H1 (cell line): ENCODE data around the gene TAOK2. TPM values are rescaled to one million over a fixed set of nuclear protein-coding genes. Genes with fewer than 3 reads are reported as not detected.

ENCODE experiments used
- CTCF ChIA-PET: fragments of 300-600 bp; sonication (Branson Sonifier 250); formaldehyde crosslinking; loops from one replicate; lab custom pipeline; 2021; ENCODE audit not compliant: partially characterized antibody; lab: Charles Lee
- POLR2A ChIA-PET: fragments of 300-600 bp; sonication (Branson Sonifier 250); formaldehyde crosslinking; loops from one replicate; lab custom pipeline; 2021; ENCODE audit warnings: inconsistent platforms; ENCODE audit not compliant: partially characterized antibody; lab: Charles Lee
- DNase-seq, 2 experiments: peaks; one replicate each; pipeline versions ENCODE4 v3.0.0 to v3.0.0-alpha.2; 2010 to 2022; ENCODE audit warnings: low spot score in 2 of 2, low read depth in 1 of 2, mixed read lengths in 1 of 2
- FAIRE-seq: peaks from 2 replicates; lab custom pipeline; 2011; peaks lifted over from hg19 to GRCh38; lab: Jason Lieb, UNC
- H2AFZ ChIP-seq: 2 replicates; pipeline ENCODE4 v1.8.1; 2012; ENCODE audit warnings: low read length, inconsistent platforms
- H2AK5ac ChIP-seq: 2 replicates; pipeline ENCODE4 v1.6.1; 2013; ENCODE audit warnings: low read depth, low read length
- H2BK120ac ChIP-seq: replicated peaks from 2 replicates; pipeline ENCODE3; 2013; ENCODE audit warnings: low read depth, low read length, inconsistent platforms
- H2BK12ac ChIP-seq: 2 replicates; pipeline ENCODE4 v1.6.1; 2013; ENCODE audit warnings: low read depth, low read length
- H2BK15ac ChIP-seq: 2 replicates; pipeline ENCODE4 v1.6.1; 2013; ENCODE audit warnings: low read length
- H2BK20ac ChIP-seq: 2 replicates; pipeline ENCODE4 v1.6.1; 2013; ENCODE audit warnings: low read length
- H2BK5ac ChIP-seq: 2 replicates; pipeline ENCODE4 v1.6.1; 2013; ENCODE audit warnings: low read depth, low read length
- H3K14ac ChIP-seq: 2 replicates; pipeline ENCODE4 v1.6.1; 2013; ENCODE audit warnings: inconsistent platforms; ENCODE audit not compliant: insufficient read length
- H3K18ac ChIP-seq: 2 replicates; pipeline ENCODE4 v1.6.1; 2013; ENCODE audit warnings: low read length; ENCODE audit errors: extremely low read depth
- H3K23ac ChIP-seq: 2 replicates; pipeline ENCODE4 v1.6.1; 2013; ENCODE audit warnings: inconsistent platforms; ENCODE audit not compliant: insufficient read length
- H3K23me2 ChIP-seq: 2 replicates; pipeline ENCODE4 v1.6.1; 2013; ENCODE audit warnings: low read depth, low read length
- H3K27ac ChIP-seq: 2 replicates; pipeline ENCODE4 v1.6.1; 2011; ENCODE audit warnings: low read depth, low read length, inconsistent platforms
- H3K27me3 ChIP-seq, 4 experiments: replicated peaks in 1 of 4; 1 replicate in 1 of 4; 2 replicates in 3 of 4; pipeline versions ENCODE4 v1.6.1 to v1.8.1; 2011 to 2013; ENCODE audit warnings: low read length in 3 of 4, mild to moderate bottlenecking in 3 of 4, inconsistent platforms in 2 of 4, mixed read lengths in 2 of 4, moderate library complexity in 1 of 4; ENCODE audit not compliant: control insufficient read depth in 3 of 4, insufficient read depth in 3 of 4; ENCODE audit errors: extremely low read depth in 1 of 4
- H3K36me3 ChIP-seq, 4 experiments: 2 replicates each; pipeline versions ENCODE4 v1.6.1 to v1.8.1; 2011 to 2013; ENCODE audit warnings: mild to moderate bottlenecking in 4 of 4, low read length in 3 of 4, moderate library complexity in 2 of 4, control low read depth in 1 of 4, inconsistent platforms in 1 of 4; ENCODE audit not compliant: insufficient read depth in 4 of 4, control insufficient read depth in 2 of 4
- H3K4ac ChIP-seq: replicated peaks from 2 replicates; pipeline ENCODE3; 2013; ENCODE audit warnings: low read length, low read depth, mixed read lengths, inconsistent platforms; ENCODE audit not compliant: insufficient read length
- H3K4me1 ChIP-seq, 4 experiments: replicated peaks in 1 of 4; 1 replicate in 1 of 4; 2 replicates in 3 of 4; pipeline versions ENCODE4 v1.6.1 to v1.8.1; 2011 to 2013; ENCODE audit warnings: low read length in 3 of 4, inconsistent platforms in 2 of 4, mixed read lengths in 1 of 4; ENCODE audit not compliant: insufficient read depth in 4 of 4, control insufficient read depth in 3 of 4
- H3K4me2 ChIP-seq, 2 experiments: 2 replicates each; pipeline versions ENCODE4 v1.6.1 to v1.8.1; 2011 to 2013; ENCODE audit warnings: low read depth in 2 of 2, low read length in 2 of 2, control low read depth in 1 of 2, inconsistent platforms in 1 of 2, mild to moderate bottlenecking in 1 of 2; ENCODE audit not compliant: insufficient read depth in 1 of 2
- H3K4me3 ChIP-seq, 4 experiments: fragments of 200-600, 300-600 bp in 1 of 4; sonication (generic), shearing (Covaris generic), sonication (Bioruptor Twin) in 1 of 4; 2 replicates each; pipeline versions ENCODE4 v1.5.1 to v1.8.1; 2011 to 2016; ENCODE audit warnings: low read length in 4 of 4, low read depth in 3 of 4, control low read depth in 2 of 4, inconsistent platforms in 2 of 4, mild to moderate bottlenecking in 2 of 4, mixed read lengths in 1 of 4, moderate library complexity in 1 of 4; ENCODE audit not compliant: insufficient read depth in 2 of 4; ENCODE audit errors: extremely low read depth in 1 of 4
- H3K56ac ChIP-seq: replicated peaks from 2 replicates; pipeline ENCODE3; 2013; ENCODE audit warnings: low read depth, mild to moderate bottlenecking, mixed read lengths, low read length, inconsistent platforms; ENCODE audit not compliant: insufficient read length
- H3K79me1 ChIP-seq: 2 replicates; pipeline ENCODE4 v1.6.1; 2013; ENCODE audit warnings: low read depth, low read length, control low read depth
- H3K79me2 ChIP-seq, 2 experiments: 2 replicates each; pipeline versions ENCODE4 v1.6.1 to v1.8.1; 2012 to 2013; ENCODE audit warnings: low read length in 2 of 2, mild to moderate bottlenecking in 2 of 2, inconsistent platforms in 1 of 2; ENCODE audit not compliant: insufficient read depth in 2 of 2, control insufficient read depth in 1 of 2
- H3K9ac ChIP-seq, 4 experiments: replicated peaks in 1 of 4; 1 replicate in 1 of 4; 2 replicates in 3 of 4; pipeline versions ENCODE4 v1.6.1 to v1.8.1; 2011 to 2013; ENCODE audit warnings: low read depth in 3 of 4, low read length in 3 of 4, control low read depth in 2 of 4, mild to moderate bottlenecking in 2 of 4, moderate library complexity in 2 of 4, inconsistent platforms in 1 of 4; ENCODE audit errors: extremely low read depth in 1 of 4
- H3K9me3 ChIP-seq, 2 experiments: 2 replicates each; pipeline versions ENCODE4 v1.6.1 to v1.8.1; 2012 to 2013; ENCODE audit warnings: mild to moderate bottlenecking in 2 of 2, moderate library complexity in 2 of 2, control low read depth in 1 of 2, inconsistent platforms in 1 of 2, low read depth in 1 of 2, low read length in 1 of 2, mixed read lengths in 1 of 2; ENCODE audit not compliant: insufficient read depth in 2 of 2
- H4K20me1 ChIP-seq, 2 experiments: replicated peaks in 1 of 2; 2 replicates each; pipeline versions ENCODE3 to v1.8.1; 2011 to 2013; ENCODE audit warnings: inconsistent platforms in 2 of 2, low read length in 2 of 2, mild to moderate bottlenecking in 1 of 2; ENCODE audit not compliant: insufficient read depth in 2 of 2, control insufficient read depth in 1 of 2
- H4K5ac ChIP-seq: 2 replicates; pipeline ENCODE4 v1.6.1; 2013; ENCODE audit warnings: low read length, low read depth, mixed read lengths, inconsistent platforms; ENCODE audit not compliant: insufficient read length
- H4K8ac ChIP-seq: 2 replicates; pipeline ENCODE4 v1.8.0; 2013; ENCODE audit warnings: mild to moderate bottlenecking, moderate library complexity, low read length, inconsistent platforms; ENCODE audit not compliant: insufficient read depth; ENCODE audit errors: extremely low read depth
- H4K91ac ChIP-seq: replicated peaks from 2 replicates; pipeline ENCODE3; 2013; ENCODE audit warnings: low read length, mixed read lengths, inconsistent platforms; ENCODE audit not compliant: insufficient read length
- CTCF ChIP-seq, 3 experiments: IDR thresholded peaks; 1 replicate in 2 of 3; 2 replicates in 1 of 3; pipeline versions ENCODE4 v1.5.1 to v1.6.1; 2011; ENCODE audit warnings: low read length in 3 of 3, mild to moderate bottlenecking in 3 of 3, inconsistent platforms in 2 of 3, low read depth in 1 of 3, moderate library complexity in 1 of 3; ENCODE audit not compliant: insufficient read depth in 1 of 3; ENCODE audit errors: control extremely low read depth in 1 of 3
- FOSL1 ChIP-seq: IDR thresholded peaks from 2 replicates; pipeline ENCODE4 v1.6.1; 2011; ENCODE audit warnings: mild to moderate bottlenecking, low read depth, low read length, moderate library complexity; ENCODE audit not compliant: insufficient read depth
- HDAC2 ChIP-seq, 2 experiments: fragments of 300-600 bp in 1 of 2; sonication (generic) in 1 of 2; IDR thresholded peaks; 2 replicates each; pipeline ENCODE4 v1.6.1; 2011 to 2012; ENCODE audit warnings: low read depth in 2 of 2, low read length in 2 of 2, mild to moderate bottlenecking in 2 of 2, moderate library complexity in 2 of 2, borderline replicate concordance in 1 of 2, inconsistent platforms in 1 of 2
- JUND ChIP-seq: IDR thresholded peaks from 2 replicates; pipeline ENCODE4 v1.6.1; 2011; ENCODE audit warnings: mild to moderate bottlenecking, improper control_type of control experiment, low read length
- KDM1A ChIP-seq: fragments of 200-600, 300-600 bp; sonication (generic); IDR thresholded peaks from 2 replicates; pipeline ENCODE4 v1.7.1; 2016; ENCODE audit warnings: mild to moderate bottlenecking, low read length, borderline replicate concordance
- NRF1 ChIP-seq: IDR thresholded peaks from 2 replicates; pipeline ENCODE4 v1.6.1; 2011; ENCODE audit warnings: mild to moderate bottlenecking, low read depth, low read length, improper control_type of control experiment
- SUZ12 ChIP-seq: fragments of 200-600 bp; sonication (generic); IDR thresholded peaks from 2 replicates; pipeline ENCODE4 v1.6.1; 2012; ENCODE audit warnings: mild to moderate bottlenecking, inconsistent platforms, low read length, moderate library complexity, mixed read lengths
- TCF12 ChIP-seq: IDR thresholded peaks from 2 replicates; pipeline ENCODE4 v1.6.1; 2011; ENCODE audit warnings: low read depth, mild to moderate bottlenecking, low read length
- YY1 ChIP-seq: IDR thresholded peaks from 2 replicates; pipeline ENCODE4 v1.6.1; 2011; ENCODE audit warnings: low read depth, mild to moderate bottlenecking, low read length
- WGBS, 2 experiments: shearing (Covaris generic) in 1 of 2; methylation state at CpG; one replicate each; pipeline versions ENCODE4 v1.1.6 to v1.1.7; 2013 to 2015; ENCODE audit warnings: low lambda C conversion rate in 2 of 2, mixed read lengths in 2 of 2, inconsistent platforms in 1 of 2, low coverage in 1 of 2, missing lambda C conversion rate in 1 of 2; ENCODE audit not compliant: insufficient replicate concordance in 2 of 2, insufficient coverage in 1 of 2, insufficient read length in 1 of 2; ENCODE audit errors: extremely low coverage in 1 of 2, missing lambda C conversion rate in 1 of 2; 5-methylcytosine and 5-hydroxymethylcytosine counted together
- polyA plus RNA-seq, 7 experiments: library from polyadenylated mRNA; depleted of rRNA in 3 of 7; stranded (reverse) in 5 of 7; unstranded in 2 of 7; fragments of >200 nt in 5 of 7; fragments of 200-250 nt in 2 of 7; gene quantifications; 1 replicate in 5 of 7; 2 replicates in 1 of 7; 4 replicates in 1 of 7; pipeline versions ENCODE4 v1.2.1 to v1.2.3, GENCODE V29; 2011 to 2013; ENCODE audit warnings: missing spikeins in 2 of 7, mixed read lengths in 2 of 7
- total RNA-seq: library from RNA; stranded (reverse); fragmentation: NEBNext Ultra II Directional; extraction: Animal tissue kit (Norgen Biotek cat#: 25700); gene quantifications from 2 replicates; pipeline ENCODE4 v1.2.1, GENCODE V29; 2021

TAOK2 gene
- total and polyA plus RNA-seq, 2 of the 8 experiments (the other 6 are each of a cell fraction or from before 2014, with no cell fraction given): 13.5 to 32.6 TPM

- H3K27me3 ChIP-seq: peaks cover 0 to 13% (median 8%) of the 10 kb centered on the region in 4 experiments; a peak in 4 of 7 replicates
- no peak overlapping the region for H2BK15ac ChIP-seq
- no peak overlapping the region for H3K23ac ChIP-seq
- no peak overlapping the region for H4K91ac ChIP-seq
- no peak overlapping the region for H3K4me2 ChIP-seq
- H4K5ac ChIP-seq: no peak overlapping the region
- no peak overlapping the region for H3K56ac ChIP-seq
- no peak overlapping the region for H2BK5ac ChIP-seq
- H3K4me3 ChIP-seq: no peak overlapping the region
- H3K18ac ChIP-seq: no peak overlapping the region
- CTCF ChIA-PET: interaction anchor here (0.6 to 3.2 kb wide), 21 partner anchors 9 to 305 kb away, joined by 3 to 10 read pairs (median 5); partner anchors contain the start of genes C16orf92 and INO80E
- H3K23me2 ChIP-seq: peaks cover 1% of the 10 kb centered on the region; the same call in 1 of the 2 replicates
- H3K9ac ChIP-seq: no peak overlapping the region
- H3K4ac ChIP-seq: no peak overlapping the region
- H4K8ac ChIP-seq: no peak overlapping the region
- no peak overlapping the region for H2BK12ac ChIP-seq
- no peak overlapping the region for H2BK120ac ChIP-seq
- H2AFZ ChIP-seq: no peak overlapping the region
- peaks cover 3 to 10% of the 10 kb centered on the region in 2 experiments for H4K20me1 ChIP-seq
- no peak overlapping the region for H2BK20ac ChIP-seq
- peaks cover 0 to 10% (median 6%) of the 10 kb centered on the region in 4 experiments; a peak in 5 of 8 replicates for H3K36me3 ChIP-seq
- H3K79me1 ChIP-seq: no peaks in the 10 kb centered on the region
- POLR2A ChIA-PET: interaction anchor here (0.6 to 4.9 kb wide), 14 partner anchors 8 to 947 kb away, joined by 3 to 34 read pairs (median 4); partner anchors contain the start of genes C16orf92, HIRIP3, INO80E and KCTD13
- DNase-seq: no peak
- H3K79me2 ChIP-seq: no peaks in the 10 kb centered on the region
- no peak overlapping the region for H3K14ac ChIP-seq
- peaks cover 0 to 22% (median 11%) of the 10 kb centered on the region in 4 experiments; a peak in 6 of 7 replicates for H3K4me1 ChIP-seq
- 88% methylated on average over 22 of the region's 35 CpGs; no CpG with 5 or more reads in 1 of the 2 experiments for WGBS, 2 experiments
- FAIRE-seq: no peak
- H3K27ac ChIP-seq: no peak overlapping the region
- H3K9me3 ChIP-seq: no peaks in the 10 kb centered on the region
- no peak overlapping the region for H2AK5ac ChIP-seq
- TF ChIP-seq FOSL1 (no peak), TCF12 (no peak), SUZ12 (no peak), KDM1A (no peak), HDAC2 (IDR thresholded peaks at IDR 0.05; ENCODE audit: borderline replicate concordance in 1 of 2, low read depth in 2 of 2, low read length in 2 of 2) (no peak), NRF1 (no peak), JUND (no peak), YY1 (peak; percentile 85), CTCF (IDR thresholded peaks at IDR 0.05; ENCODE audit: control extremely low read depth in 1 of 3, insufficient read depth in 1 of 3, low read depth in 1 of 3, low read length in 3 of 3) (peak in 2 of 3 experiments; percentile 60 to 71; a peak in 3 of 4 replicates)
Measured at GRCh38 chr16:30005341-30006094, 31.9 kb downstream of the TAOK2 start.
